C1 segment of cervical spinal cord (tissue), 14 donors: ENCODE results near the gene STAB2.
A peak's percentile ranks its signal among the peaks of the same experiment; 100 is the strongest.
"Not testable (repeated sequence)": the region's sequence is repeated elsewhere in the genome, so short reads cannot be mapped to it uniquely, and the experiment has no call there.

Experiments used
- DNase-seq, 14 donors: peaks; one replicate each; lab custom pipeline; 2025; lab: John Stamatoyannopoulos, UW

Gene STAB2

DNA sequence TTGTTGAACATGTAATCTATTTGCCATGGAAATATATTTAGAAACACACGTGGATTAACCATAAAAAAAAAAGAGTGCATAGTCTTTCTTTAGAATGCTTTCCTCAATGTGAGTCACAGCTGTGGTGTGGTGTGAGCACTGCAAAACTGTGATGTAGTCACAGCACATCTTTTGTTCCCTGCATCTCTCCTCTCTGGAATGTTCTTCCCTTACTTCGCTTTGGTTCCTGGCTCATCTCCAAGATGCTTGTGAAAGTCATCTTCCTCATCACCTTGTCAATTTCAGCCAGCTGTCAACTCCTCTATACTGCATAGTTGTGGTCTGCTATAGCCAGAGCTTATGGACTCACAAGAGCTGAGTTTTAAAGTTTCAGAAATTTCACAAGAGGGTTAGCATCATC is 60.2 kb downstream of the STAB2 start:
- no peak for DNase-seq

DNA sequence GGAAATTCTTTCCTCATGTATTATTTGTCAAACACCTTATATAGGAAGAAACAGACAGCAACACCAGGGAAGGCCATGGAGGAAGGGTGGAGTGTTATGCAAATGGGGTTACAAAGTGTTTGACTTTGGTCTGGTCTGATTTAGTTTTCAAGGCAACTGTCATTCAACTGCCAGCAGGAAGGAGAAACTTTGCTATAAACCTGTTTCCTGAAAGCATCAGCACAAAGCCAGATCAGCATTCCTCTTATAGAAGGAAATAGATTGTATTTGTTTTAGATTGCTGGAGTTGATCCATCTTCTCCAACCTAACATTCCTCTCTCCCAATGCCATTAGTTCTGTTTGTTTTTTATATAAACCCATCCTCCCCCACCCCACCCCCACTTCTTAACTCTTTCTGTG is 65.7 kb downstream of the STAB2 start:
- no peak for DNase-seq

DNA sequence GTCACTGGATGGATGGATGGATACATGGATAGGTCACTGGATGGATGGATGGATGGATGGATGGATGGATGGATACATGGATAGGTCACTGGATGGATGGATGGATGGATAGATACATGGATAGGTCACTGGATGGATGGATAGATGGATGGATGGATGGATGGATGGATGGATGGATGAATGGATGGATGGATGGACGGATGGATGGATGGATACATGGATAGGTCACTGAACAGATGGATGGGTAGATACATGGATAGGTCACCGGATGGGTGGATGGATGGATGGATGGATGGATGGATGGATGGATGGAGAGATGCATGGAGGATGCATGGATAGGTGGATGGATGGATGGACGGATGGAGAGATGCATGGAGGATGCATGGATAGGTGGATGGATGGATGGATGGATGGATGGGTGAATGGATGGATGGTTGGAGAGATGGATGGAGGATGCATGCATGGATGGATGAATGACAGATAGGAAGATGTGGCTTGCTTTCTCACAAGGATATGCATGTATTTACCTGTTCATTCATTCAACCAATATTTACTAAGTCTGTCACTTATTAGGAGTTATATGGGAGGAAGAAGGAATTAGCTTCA is 66.6 kb downstream of the STAB2 start:
- DNase-seq = not testable (repeated sequence)

DNA sequence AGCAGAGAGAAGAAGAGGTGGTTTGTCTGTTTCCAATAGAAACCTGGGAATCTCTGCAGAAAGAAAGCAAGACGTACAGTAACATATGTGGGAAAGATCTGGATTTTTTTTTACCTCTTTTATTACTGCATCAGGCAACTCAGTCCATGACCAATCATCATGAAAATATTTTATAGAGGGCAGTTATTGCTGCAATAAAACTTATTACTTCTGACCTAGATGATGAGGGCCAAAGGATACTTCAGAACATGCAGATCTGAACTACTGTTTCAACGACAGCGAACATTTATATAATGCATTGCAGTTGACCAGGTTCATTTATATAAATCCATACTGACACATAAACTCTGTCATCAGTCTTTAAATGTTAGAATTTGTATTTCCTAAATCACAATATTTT is 67.7 kb downstream of the STAB2 start:
- no peak for DNase-seq

DNA sequence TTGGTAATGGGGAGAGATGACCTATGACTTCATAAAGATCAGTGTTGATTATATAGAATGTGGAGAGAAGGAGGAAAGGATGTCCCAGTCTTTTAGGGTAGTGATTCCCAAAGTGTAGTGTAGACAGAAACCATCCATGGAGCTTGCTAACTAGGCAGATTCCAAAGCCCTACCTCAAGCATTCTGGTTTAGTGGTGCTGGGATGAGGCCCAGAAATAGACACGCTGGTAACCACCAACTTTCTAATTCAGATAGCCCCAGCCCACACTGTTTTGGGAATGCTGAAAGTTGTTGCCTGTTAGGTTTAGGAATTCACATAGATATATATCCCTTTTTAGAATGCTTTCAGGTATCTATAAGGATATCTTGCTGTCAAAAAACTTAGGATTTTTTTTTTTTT is 69.2 kb downstream of the STAB2 start:
- no peak for DNase-seq

DNA sequence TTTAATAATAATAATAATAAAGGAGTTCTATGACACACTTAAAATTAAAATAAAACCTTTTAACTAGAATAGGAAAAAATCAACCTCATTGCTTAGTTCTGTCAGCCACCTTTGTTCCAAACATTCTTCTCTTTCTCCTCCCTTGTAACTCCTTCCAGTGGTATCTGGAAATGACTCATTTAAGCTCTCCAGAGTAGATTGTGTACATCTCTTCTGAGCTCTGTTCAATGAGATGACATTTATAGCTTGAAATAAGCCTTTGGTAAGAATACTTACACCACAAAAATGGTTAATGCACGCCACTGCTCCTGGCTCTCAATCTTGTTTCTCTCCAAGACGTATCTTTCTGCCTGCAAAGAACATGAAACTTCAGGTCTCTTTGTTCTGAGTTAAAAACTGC is 70.3 kb downstream of the STAB2 start:
- no peak for DNase-seq

DNA sequence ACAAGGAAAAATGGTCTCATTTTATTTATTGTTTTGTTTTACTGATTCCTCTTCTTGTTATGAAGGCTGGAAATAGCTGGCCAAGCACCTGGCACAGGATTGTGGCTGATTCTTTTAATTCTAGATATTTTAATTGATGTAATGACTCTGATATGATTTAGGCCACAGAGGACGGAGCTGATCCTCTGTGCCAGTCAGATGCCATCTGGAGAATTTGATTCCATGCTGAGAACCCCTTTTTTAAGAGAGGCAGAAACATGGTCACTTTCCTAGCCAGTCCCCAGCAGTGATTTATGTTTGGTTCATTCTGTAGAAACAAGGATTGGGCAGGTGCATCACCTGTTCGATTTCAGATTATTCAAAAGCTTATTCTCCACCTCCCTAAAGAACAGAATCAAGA is 77.6 kb downstream of the STAB2 start:
- DNase-seq = peak in 1 of 14 donors; percentile 25

DNA sequence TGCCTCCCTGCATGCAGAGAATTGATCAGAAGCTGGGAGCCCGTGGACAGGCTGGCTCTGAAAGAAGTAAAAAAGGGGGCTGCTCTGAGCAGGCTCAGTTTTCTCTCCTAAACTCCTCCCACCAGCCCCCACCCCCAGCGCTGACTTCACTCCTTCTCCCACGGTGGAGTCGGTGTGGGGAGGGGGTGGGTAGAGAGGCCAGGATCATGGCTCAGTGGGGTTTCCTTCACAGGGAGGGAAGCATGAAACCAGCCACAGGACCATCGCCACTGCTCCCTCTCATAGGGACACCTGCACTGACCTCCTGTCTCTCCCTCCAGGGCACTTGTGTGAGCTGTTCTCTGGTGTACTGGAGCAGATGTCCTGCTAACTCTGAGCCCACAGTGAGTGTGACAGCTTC is 78.9 kb downstream of the STAB2 start:
- no peak for DNase-seq

DNA sequence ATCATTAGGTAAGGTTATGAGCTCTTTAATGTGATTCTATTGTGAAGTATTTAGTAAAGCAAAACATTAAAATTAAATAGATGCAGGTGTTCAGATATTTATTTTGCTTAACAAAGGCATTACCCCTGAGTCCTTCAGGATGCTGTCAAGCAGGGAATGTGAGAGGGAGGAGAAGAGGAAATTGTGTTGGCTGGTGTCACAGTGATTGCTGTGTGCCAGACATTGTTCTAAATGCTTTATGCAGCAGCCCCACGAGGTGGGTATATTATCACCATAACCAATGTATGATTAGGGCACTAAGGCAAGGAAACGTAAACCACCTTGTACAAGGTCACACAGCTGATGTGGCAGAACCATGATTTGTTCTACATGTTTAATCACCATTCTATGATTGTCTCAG is 80.1 kb downstream of the STAB2 start:
- no peak for DNase-seq

DNA sequence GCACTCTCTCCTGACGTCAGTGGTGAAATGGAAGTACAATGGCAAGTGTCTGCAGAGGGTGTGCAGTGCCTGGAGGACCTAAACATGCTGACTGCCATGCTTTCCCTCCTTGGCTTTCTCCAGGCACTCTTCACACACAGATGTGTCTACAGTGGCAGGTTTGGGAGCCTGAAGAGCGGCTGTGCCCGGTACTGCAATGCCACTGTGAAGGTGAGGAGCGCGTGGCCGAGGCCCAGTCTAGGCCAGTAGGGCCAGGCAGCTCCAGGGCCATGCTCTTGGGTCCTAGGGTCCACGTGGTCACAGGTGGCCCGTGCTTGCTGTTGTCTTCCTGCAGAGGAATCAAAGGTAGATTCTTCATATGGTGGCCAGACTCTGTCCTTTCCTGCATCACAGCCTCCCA is 81.4 kb downstream of the STAB2 start:
- DNase-seq = no peak

DNA sequence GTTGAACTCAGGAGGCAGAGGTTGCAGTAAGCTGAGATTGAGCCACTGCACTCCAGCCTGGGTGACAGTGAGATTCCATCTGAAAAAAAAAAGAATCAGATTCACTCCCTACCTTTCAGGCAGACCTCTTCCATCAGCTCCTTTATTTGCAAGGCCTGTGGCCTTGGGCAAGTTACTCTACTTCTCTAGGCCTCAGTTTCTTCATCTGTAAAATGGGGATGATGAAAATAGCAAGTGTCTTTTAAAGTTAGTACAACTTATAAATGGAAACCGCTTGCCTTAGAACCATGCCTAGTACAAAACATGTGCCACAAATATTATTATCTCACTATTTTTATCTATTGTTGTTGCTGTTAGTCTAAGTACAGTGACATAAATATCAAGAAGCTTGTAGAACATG is 84.3 kb downstream of the STAB2 start:
- no peak for DNase-seq

DNA sequence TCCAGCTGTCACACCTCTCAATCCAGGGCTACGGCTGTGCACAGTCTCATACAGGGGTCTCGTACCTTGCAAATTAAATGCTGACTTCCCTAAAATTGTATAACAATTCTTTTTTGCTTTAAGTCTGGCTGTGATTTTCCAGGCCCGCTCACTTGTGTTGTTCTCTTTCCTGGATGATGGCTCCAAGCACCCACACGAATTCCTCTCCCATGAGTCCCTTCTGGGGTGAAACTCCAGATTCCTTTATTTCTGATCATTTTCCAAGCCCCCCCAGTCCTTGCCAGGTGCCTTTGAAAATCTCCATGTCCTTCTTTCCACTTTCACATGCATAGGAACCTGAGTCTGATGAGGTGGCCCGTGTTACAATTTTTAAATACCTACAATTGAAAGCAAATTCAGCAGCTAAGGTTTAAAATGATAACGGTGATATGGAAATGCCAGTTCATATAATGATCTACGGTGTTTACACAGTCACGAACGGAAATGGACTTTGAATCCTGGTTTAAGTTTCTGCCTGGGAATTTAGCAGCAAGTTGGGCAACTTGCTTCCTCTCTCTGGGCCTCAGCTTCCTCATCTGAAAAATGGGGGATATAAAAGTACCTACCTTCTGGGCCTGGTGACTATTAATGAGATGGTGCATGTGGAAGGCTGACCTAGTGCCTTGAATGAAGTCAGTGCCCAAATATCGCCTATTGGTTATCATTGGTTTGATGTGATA is 85.5 kb downstream of the STAB2 start:
- DNase-seq = no peak

DNA sequence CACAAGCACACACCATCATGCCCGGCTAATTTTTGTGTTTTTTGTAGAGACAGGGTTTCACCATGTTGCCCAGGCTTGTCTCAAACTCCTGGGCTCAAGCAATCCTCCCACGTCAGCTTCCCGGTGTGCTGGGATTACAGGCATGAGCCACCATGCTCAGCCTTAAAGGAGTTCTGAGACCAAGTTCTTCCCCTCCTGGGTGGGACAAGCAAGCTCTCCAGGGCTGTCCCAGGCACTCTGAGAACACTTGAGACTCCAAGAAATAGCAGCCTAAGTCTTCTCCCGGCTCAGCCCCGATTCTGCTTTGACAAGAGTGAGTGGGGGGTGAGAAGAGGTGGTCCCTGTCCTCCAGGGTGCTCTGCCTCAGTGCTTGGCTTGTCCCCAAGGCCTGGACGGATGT is 86.4 kb downstream of the STAB2 start:
- DNase-seq = no peak

DNA sequence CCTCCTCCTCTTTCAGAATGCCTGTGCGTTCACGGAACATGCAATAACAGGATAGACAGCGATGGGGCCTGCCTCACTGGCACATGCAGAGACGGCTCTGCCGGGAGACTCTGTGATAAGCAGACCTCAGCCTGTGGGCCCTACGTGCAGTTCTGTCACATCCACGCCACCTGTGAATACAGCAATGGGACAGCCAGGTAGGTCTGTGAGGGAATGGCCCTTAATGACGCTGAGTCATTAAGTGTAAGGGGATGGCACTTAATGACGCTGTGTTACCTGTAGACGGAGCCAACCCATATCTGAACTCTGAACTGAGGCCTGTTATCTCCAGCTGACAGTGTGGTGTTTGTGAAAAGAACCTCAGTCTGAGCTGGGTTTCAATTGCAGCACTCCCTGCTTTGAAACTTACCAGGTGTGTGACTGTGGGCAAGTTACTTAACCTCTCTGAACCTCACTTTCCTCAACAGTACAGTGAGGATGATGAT is 86.9 kb downstream of the STAB2 start:
- no peak for DNase-seq

DNA sequence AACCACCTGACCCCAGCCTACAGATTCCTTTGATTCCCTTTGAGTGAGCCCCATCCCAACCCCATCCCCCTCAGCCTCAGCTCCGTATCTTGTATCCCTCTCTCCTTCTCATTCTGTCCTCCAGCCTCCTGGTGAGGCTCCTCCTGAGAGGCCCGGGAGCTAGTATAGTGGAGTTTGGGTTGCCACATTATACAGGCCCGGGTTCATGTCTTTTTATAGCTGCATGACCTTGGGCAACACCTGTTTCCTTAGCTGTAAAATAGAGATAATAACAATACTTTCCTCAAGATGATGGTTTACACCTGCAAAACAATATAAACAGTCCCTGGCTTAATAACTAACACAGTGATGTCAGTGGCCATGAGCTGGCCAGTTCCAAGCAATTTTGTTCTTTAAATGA is 89.8 kb downstream of the STAB2 start:
- DNase-seq = no peak

DNA sequence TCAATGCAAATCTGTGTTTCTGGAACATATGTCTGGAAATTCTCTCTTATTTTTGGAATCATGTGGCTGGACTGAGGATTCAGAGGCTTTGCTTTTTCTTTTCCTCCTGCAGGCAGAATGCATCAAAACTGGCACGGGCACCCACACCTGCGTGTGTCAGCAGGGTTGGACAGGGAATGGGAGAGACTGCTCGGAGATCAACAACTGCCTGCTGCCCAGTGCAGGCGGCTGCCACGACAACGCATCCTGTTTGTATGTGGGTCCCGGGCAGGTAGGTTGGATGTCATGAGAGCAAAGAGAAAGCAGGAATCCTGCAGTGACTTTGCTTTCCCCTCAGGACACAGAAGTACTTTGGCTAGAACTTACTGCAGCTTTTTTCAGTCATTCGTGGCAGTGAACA is 90.3 kb downstream of the STAB2 start:
- DNase-seq = no peak

DNA sequence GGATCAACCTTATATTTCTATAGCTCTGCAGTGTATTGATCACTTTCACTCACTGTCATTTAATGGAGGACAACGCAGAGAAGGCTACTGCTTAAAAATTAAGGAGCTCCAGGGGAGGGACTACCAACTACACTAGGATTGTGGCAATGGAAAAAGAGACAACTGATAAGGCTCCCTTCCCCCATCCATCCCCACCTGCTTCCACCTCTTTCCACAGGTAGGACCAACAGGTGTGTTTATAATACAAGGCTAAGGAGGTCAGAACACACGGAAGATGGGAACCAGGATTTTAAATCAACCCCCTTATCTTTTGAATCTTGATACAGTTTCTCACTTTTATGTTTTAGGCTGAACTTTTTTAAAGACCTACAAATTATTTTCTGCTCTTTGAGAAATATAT is 90.8 kb downstream of the STAB2 start:
- DNase-seq = no peak

DNA sequence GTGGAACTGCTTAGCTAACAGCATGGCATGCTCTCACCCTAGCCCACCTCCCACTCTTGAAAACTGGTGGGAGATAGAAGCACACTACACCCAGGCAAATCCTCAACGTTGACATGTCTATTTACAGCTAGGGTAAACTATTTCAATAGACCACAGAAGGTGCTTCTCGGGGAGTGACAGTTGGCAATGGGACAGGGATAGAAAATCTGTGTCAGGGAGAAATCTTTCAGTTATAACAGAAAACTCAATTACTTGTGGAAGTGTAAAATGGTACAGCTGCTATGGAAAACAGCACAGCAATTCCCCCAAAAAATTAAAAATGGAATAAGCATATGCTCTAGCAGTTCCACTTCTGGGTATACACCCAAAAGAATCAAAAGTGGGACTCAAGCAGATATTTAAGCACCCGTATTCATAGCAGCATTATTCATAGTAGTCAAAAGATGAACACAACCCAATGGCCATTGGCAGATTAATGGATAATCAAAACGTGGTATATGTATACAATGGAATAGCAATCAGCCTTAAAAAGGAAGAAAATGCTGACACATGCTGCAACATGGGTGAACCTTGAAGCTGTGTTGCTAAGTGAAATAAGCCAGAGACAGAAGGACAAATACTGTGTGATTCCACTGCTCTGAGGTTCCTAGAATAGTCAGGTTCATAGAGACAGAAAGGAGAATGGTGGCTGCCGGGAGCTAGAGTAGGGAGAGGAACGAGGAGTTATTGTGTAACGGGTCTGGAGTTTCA is 92.5 kb downstream of the STAB2 start:
- DNase-seq = no peak

DNA sequence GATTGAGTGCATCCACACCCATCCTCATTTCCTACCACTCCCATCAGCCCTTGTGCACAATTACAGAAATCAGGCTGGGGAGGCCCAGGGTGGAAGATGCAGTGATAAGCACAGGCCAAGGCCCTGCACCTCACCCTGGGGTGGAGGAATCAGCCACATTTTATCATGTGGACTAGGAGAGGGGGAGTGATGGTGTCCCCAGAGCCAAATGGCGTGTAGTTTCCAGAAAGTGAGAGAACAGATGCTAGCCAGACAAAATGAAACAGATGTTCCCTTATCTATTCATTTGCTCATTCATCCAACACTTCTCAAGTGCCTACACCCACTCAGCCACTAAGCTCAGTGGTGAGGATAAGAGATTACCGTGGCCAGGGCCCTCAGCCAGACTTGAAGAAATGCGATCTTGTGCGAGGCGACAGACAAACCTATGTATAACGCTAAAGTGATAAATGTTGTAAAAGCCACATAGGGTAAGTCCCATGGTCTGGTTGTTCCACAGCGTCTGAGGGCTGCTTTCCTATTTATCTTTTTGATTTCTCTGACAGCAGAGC is 93.6 kb downstream of the STAB2 start:
- no peak for DNase-seq

DNA sequence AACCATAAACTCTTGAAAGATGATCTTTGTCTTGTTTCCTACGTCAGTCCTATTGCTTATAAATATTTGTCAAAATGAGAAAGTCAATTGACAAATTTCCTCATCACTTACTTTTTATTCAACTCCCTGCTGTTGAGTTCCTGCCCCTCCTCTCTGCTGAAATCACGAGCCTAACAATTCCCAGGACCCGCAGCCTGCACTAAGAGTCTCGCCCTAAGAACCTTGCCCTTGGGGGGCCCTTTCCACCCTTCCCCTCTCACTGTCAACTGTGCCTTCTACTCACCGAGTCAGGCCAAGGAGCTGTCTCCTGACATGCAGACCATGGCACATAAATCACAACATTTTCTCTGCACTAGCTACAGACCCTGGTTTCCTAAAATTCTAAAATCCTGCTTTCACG is 99.0 kb downstream of the STAB2 start:
- DNase-seq = no peak

DNA sequence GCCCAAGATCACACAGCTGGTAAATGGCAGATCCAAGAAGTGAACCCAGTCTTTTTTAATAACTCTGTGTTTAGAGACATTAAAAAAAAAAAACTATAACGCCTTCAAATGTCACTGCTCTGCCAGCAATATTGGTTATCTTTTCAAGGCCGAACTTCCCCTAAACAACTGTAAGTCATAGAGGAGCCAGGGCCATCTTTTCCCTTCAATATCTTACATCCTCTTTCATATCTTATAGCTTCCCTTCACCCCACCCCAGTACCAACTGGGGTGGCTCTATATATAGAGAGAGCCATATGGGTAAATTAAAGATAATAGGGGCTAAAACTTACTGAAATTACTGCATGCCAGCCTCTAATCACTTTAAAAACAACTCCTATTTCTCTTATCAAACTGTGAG is 100.2 kb downstream of the STAB2 start:
- DNase-seq = no peak

DNA sequence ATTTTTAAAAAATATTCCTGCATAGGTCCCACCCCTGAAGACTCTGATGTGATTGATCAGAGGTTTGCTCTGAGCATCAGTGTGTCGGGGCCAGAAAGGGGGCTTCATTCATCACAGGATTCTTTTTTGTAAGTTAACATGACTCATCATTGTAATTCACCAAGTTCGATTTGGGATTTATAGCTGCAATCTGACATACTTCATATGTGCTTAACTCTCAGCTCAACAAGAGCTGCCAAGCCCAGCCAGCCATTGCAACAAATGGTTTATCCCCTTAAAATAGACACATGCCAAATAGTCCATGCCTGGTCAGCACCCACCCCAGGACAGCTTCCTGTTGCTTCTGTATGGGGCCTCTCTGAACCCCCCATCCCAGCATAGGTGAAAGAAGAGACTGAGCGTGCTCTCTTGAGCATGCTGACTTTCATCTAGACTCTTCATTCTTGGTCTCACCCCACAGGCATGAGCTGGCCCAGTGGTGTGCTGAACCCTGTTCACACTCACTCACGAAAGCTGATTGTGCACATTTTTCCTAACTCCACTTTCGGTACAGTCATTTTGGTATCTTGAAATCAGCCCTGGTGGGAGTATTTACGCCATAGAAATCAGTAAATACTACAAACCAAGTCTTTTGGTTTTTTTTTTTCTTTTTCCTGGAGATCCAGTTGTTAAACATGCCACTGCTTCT is 101.4 kb downstream of the STAB2 start:
- DNase-seq = no peak
